Kidney tubule cell (primary cell): ENCODE measurements around the gene EBF3.

Source experiments
- DNase-seq: peaks from one replicate; pipeline ENCODE4 v3.0.0-alpha.2; 2018; ENCODE audit warnings: low spot score

Gene EBF3

GRCh38 chr10:129833994-129834739, 129.9 kb downstream of the EBF3 start:
- DNase-seq = no peak

- no peak for DNase-seq
Measured at GRCh38 chr10:129833468-129833950, 130.6 kb downstream of the EBF3 start.

GRCh38 chr10:129832573-129833467, 131.3 kb downstream of the EBF3 start:
- DNase-seq = no peak

DNA sequence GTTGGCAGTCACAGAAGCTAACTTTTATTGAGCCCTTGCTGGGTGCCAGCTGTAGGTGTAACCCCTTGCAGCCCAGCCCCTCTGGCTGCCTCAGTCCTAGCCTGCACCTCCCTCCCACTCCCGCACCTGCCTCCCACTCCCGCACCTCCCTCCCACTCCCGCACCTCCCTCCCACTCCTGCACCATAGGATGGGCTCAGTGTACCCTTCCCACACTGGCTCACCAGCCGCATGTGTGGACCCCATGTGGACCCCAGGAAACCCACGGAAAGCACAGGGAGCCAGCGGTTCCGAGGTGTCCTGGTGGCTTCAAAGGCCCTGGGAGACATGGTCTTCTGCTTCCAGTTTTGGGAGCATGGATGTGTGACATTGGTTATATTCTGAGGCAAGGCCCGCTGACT, 132.9 kb downstream of the EBF3 start:
- no peak for DNase-seq

GRCh38 chr10:129825826-129826225, 138.2 kb downstream of the EBF3 start:
- DNase-seq = no peak

DNA sequence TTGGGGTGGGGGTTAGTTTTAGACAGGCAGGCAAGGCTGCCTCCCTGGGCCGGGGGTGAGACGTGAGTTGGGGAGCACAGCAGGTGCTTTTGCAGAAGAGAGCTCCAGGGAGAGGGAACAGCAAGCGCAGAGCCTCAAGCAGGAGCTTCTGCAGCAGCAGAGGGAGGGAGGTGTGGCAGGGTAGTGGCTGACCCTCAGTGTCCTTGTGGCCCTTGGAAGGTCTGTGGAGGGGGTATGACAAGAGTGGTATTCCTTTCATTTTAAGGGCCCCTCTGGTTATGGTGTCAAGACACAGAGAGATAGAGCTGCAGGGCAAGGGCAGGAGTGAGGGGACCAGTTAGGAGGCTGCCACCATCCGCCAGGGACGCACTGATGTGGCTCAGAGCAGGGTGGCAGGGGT, 138.9 kb downstream of the EBF3 start:
- no peak for DNase-seq

DNA sequence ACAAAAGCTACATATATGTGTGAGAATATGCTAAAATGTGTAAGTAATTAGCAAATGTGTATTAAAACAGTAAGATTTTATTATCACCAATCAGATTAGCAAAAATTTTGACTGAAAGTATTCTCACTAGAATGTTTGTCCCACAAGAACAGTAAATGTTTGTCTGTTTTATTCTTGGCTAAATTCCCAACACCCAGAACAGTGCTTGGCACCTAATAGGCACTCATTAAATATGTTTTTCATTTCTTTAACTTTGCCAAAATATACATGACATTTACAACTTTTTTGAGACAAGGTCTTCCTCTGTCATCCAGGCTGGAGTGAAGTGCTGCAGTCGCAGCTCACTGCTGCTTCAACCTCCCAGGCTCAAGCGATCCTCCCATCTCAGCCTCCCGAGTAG, 143.6 kb downstream of the EBF3 start:
- DNase-seq = no peak

GRCh38 chr10:129816656-129817045, 147.4 kb downstream of the EBF3 start:
- DNase-seq = no peak

DNA sequence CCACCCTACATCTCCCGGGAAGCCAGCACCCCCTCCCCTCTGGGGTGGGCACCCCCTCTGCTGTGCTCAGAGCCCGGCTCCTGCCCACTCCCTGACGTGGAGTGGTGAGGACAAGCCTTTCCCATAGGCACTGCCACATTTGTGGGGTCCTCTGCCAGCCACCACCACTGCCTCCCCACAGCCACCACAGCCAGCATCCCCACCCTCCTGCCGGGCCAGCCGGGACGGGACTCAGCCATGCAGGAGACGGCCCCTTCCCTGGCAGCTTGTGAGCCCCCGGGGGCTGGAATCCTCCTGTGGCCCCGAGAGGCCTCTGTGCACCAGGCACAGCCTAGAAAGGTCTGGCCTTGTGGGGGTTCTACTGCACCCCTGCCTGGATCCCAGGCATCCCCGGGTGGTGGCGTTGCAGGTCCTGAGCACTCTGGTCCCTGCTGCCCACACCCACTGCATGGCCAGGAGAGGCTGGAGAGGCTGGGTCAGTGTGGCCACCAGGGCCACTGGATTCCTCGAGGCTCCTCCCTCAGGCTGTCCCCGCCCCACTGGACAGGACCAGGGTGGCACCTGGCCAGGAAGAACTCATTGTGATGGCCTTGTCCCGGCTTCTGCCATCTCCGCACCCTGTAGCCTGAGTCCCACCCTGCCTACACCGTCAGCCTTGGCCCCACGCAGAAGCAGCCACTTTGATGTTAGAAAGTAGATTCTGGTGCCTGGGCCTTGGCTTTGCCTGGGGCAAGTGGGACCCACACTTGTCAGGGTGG, 148.0 kb downstream of the EBF3 start:
- DNase-seq = no peak

- DNase-seq = peak; percentile 60
Measured at GRCh38 chr10:129814681-129815646, 149.1 kb downstream of the EBF3 start.

- no peak for DNase-seq
Measured at GRCh38 chr10:129812398-129812797, 151.7 kb downstream of the EBF3 start.

DNA sequence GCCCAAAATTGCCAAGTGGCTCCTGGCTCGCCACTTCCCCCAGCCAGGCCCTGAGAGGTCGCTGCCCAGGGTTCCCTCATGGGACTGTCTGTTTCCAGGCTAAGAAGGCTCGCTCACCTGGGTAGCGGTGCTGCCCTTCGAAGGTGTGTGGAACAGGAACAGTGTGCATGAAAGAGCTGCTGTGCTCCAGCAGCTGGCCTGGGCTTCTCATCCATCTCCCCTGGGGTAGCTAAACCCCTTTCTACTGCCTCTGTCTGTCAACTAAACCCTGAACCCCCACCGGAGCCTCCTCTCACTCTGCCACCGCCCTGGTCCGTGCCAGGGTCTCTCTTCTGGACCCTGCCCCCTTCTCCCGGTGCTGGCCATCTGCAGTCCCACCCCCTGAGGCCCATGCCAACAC, 152.9 kb downstream of the EBF3 start:
- DNase-seq = no peak

- no peak for DNase-seq
Measured at GRCh38 chr10:129809841-129810240, 154.2 kb downstream of the EBF3 start.

GRCh38 chr10:129809431-129809830, 154.6 kb downstream of the EBF3 start:
- DNase-seq = no peak

DNA sequence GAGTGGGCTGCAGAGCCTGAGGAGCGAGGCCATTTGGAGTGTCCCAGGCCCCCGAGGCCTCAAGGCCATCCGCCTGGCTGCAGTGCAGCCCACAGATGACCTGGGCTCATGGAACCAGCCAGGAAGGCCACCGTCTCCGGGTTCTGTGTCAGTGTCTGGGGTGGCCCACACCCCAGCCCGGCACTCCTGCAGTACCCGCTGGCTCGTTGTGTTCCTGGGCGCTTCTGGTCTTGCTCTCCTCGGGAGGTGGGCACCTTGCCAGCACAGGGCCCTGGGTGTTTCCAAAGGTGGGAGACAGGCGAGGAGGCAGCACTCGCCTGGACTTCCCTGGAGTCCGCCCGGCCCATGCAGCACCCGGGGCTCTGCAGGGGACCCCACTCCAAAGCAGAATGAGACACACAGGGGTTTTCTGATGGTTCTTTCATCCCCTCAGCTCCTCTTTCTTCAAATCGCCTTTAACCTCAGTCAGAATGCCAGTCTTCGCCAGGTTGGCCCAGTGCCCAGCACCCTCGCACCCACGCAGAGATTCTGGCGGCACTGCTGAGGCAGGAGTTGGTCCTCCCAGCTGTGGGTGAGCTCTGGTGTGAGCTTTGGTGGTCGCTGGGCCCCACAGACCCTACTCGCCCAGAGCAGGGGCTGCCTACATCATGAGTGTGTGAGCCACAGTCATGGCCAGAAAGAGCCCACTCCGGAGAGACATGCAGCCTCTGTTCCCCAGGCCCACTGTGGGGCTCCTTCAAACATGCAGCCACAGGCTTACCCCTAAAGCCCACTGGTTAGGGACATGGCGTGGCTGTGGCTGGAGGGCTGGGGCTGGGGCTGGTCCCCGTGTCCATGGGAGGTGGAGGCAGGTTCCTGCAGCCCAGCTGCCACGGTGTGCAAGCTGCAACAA, 155.7 kb downstream of the EBF3 start:
- no peak for DNase-seq

GRCh38 chr10:129807211-129807610, 156.9 kb downstream of the EBF3 start:
- no peak for DNase-seq

DNA sequence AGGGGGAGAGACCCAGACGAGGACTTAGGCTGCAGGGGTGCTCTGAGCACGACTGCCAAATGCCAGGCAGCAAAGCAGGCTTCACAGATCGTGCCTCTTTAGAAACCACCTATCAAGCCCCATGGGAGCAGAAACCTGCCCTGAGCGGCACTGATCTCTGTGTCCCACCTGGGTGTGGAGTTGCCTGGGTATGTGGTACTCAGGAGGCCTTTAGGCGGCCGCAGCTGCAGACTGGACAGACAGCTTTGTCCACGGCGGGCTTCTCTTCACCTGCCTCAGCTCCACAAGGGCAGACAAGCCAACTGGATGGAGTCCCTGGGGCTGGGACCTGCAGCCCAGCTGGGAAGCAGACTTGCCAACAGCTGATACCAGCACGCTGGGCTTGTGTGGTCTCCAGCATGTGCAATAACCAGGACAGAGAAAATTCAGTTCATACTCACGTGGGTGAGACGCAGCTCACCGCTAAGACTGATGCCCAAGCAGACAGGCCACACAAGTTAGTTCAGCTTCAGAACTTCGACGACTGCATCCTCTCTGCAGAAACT, 163.2 kb downstream of the EBF3 start:
- DNase-seq = no peak

DNA sequence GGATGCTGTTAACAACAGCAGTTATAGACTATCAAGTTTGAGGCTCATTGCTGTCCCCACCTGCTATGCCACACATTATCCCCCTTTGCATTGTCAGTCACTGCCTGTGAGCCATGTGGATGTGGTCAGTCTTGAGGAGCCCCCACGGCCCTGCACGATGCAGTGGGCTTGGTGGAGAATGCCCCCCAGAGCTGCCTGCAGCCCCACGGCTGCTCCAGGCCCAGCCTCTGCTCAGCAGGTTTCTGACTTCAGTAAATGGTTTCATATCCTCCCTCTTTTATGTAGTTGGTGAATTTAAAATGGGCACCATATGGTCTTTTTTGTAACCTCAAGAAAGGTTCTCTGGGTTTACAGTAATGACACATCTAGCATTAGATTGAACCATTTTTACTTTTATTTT, 164.1 kb downstream of the EBF3 start:
- DNase-seq = no peak

DNA sequence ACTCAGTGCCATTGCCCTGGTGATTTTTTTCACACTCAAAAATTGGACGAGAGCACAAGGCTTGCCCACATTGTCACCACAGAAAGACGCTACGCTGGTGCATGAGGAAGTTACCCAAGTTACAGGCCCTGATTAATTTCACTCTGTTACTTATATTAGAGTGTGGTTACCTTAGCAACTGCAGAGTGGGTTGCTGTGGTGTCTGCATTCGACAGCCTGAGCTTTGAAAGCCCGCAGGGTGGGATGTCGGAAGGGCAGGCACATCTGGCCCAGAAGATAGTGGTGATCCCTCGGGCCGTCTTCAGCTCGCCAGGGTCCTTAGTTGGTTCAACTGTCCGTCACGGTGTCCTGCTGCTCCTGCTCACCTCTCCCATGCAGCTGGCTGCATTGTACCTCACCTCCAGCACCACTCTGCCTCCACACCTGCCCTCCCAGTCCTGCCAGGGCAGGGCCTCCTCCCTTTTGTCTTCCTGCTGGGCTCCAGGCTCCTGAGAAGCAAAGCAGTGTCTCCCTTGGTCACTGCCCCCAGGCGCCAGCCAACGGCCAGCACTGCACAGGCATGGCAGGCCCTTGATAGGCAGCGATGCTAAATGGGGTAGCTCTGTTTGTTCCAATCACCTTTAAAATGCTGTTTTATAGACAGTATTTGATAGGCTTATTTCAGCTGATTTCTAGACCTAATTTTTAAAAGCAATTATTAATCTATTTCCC, 167.2 kb downstream of the EBF3 start:
- no peak for DNase-seq
